ENCODE data around the gene TMEM8B. TPM values are rescaled to one million over a fixed set of nuclear protein-coding genes. Genes with fewer than 3 reads are reported as not detected.

The TMEM8B gene
- polyA plus RNA-seq, 1 donor from 2014 or later: 12.7 TPM

GRCh38 chr9:35790025-35790384, 39.0 kb upstream of the TMEM8B start:
- Histone ChIP-seq H3K4me3 (ENCODE audit: low read length) (no peak overlapping the region), H3K9me3 (ENCODE audit: low read length) (no peaks in the 10 kb centered on the region), H3F3A (ENCODE audit: insufficient read depth, low read length, poor library complexity, severe bottlenecking) (no peaks in the 10 kb centered on the region), H3K27ac (ENCODE audit: low read length) (no peak overlapping the region), H3K4me2 (ENCODE audit: low read length) (no peak overlapping the region), H3K79me2 (replicated peaks; ENCODE audit: insufficient read depth, low read length) (no peaks in the 10 kb centered on the region), H3K9me2 (ENCODE audit: insufficient read depth, low read length) (no peaks in the 10 kb centered on the region), H3K9ac (ENCODE audit: low read length) (peak overlapping the region; percentile 37), H3K36me3 (ENCODE audit: insufficient read depth, low read length) (no peaks in the 10 kb centered on the region), H4K20me1 (ENCODE audit: insufficient read depth) (no peaks in the 10 kb centered on the region), H2AFZ (ENCODE audit: low read depth, low read length) (peak overlapping the region; percentile 22), H3K27me3 (ENCODE audit: insufficient read depth, low read depth, low read length) (no peaks in the 10 kb centered on the region)
- TF ChIP-seq, protein P1, sequence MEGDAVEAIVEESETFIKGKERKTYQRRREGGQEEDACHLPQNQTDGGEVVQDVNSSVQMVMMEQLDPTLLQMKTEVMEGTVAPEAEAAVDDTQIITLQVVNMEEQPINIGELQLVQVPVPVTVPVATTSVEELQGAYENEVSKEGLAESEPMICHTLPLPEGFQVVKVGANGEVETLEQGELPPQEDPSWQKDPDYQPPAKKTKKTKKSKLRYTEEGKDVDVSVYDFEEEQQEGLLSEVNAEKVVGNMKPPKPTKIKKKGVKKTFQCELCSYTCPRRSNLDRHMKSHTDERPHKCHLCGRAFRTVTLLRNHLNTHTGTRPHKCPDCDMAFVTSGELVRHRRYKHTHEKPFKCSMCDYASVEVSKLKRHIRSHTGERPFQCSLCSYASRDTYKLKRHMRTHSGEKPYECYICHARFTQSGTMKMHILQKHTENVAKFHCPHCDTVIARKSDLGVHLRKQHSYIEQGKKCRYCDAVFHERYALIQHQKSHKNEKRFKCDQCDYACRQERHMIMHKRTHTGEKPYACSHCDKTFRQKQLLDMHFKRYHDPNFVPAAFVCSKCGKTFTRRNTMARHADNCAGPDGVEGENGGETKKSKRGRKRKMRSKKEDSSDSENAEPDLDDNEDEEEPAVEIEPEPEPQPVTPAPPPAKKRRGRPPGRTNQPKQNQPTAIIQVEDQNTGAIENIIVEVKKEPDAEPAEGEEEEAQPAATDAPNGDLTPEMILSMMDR (IDR thresholded peaks at IDR 0.05; ENCODE audit: poor library complexity, severe bottlenecking): no peak
- TF ChIP-seq MXI1 (conservative IDR thresholded peaks at IDR 0.05; ENCODE audit: poor library complexity, severe bottlenecking) (no peak), POLR2AphosphoS5 (IDR thresholded peaks at IDR 0.05) (no peak), REST (IDR thresholded peaks at IDR 0.05; ENCODE audit: borderline replicate concordance) (no peak), EP300 (conservative IDR thresholded peaks at IDR 0.05; ENCODE audit: poor library complexity, severe bottlenecking) (no peak), SMC3 (conservative IDR thresholded peaks at IDR 0.05; ENCODE audit: poor library complexity) (no peak), TAF1 (IDR thresholded peaks at IDR 0.05; ENCODE audit: low read depth) (no peak), RAD21 (conservative IDR thresholded peaks at IDR 0.05) (no peak), EZH2 (IDR thresholded peaks at IDR 0.05; ENCODE audit: borderline replicate concordance, insufficient read depth, low read length, poor library complexity, severe bottlenecking) (no peak)

DNA sequence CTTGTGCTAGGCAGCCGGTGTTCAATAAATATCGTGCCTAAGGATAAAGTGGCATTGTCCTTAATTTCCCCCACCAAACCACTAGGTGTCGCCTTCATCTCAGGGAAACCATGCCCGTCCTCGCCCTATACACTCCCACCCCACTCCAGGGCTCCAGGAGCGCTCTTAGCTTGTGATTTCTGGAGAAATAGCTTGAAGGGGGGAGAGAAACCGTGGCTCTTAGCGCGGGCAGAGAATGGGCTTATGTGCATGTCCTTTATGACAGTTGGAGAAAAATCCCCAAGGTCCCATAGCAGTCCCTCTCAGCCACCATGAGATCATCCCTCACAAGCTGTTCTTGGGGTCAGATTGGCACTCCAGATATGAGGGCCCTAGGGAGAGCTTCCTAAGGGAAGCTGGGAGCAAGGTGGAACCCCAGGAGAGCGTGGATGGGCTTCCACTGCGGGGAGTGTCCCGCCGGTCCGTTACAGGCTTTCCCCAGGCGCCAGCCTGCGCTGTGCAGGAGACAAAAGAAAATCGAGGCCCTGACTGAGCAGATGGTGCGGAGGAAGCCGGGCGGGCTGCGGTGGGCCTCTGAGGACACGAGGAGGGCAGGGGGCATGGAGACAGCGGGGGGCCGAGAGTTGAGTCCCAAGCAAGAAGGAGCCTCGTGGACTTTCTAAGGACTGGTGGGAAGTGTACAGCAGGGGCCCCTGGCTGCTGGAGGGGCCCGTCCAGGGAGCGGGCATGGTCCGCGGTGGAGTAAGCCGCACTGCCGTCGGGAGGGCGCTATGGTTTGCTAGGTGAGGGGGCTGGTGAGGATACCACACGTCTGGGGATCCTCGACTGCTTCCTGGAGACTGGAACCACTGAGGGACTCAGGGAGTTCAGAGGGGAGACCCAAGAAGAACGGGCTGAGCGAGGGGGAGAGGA, 38.4 kb upstream of the TMEM8B start:
- TF ChIP-seq MXI1 (conservative IDR thresholded peaks at IDR 0.05; ENCODE audit: poor library complexity, severe bottlenecking) (peak; percentile 29), TAF1 (IDR thresholded peaks at IDR 0.05; ENCODE audit: low read depth) (no peak), REST (IDR thresholded peaks at IDR 0.05; ENCODE audit: borderline replicate concordance) (no peak), EZH2 (IDR thresholded peaks at IDR 0.05; ENCODE audit: borderline replicate concordance, insufficient read depth, low read length, poor library complexity, severe bottlenecking) (no peak), RAD21 (conservative IDR thresholded peaks at IDR 0.05) (peak; percentile 98), EP300 (conservative IDR thresholded peaks at IDR 0.05; ENCODE audit: poor library complexity, severe bottlenecking) (no peak), POLR2AphosphoS5 (IDR thresholded peaks at IDR 0.05) (no peak), SMC3 (conservative IDR thresholded peaks at IDR 0.05; ENCODE audit: poor library complexity) (peak; percentile 92)
- TF ChIP-seq, protein P1 (IDR thresholded peaks at IDR 0.05; ENCODE audit: poor library complexity, severe bottlenecking): peak; percentile 99
- no peaks in the 10 kb centered on the region for H3K79me2 ChIP-seq (replicated peaks; ENCODE audit: insufficient read depth, low read length)
- no peaks in the 10 kb centered on the region for H3K36me3 ChIP-seq (ENCODE audit: insufficient read depth, low read length)
- no peak overlapping the region for H3K4me3 ChIP-seq (ENCODE audit: low read length)
- H3K9ac ChIP-seq (ENCODE audit: low read length): peak overlapping the region; percentile 37
- H3K4me2 ChIP-seq (ENCODE audit: low read length): no peak overlapping the region
- no peaks in the 10 kb centered on the region for H3K9me3 ChIP-seq (ENCODE audit: low read length)
- no peaks in the 10 kb centered on the region for H4K20me1 ChIP-seq (ENCODE audit: insufficient read depth)
- H3K9me2 ChIP-seq (ENCODE audit: insufficient read depth, low read length): no peaks in the 10 kb centered on the region
- no peak overlapping the region for H3K27ac ChIP-seq (ENCODE audit: low read length)
- H3F3A ChIP-seq (ENCODE audit: insufficient read depth, low read length, poor library complexity, severe bottlenecking): no peaks in the 10 kb centered on the region
- H2AFZ ChIP-seq (ENCODE audit: low read depth, low read length): peak overlapping the region; percentile 22
- no peaks in the 10 kb centered on the region for H3K27me3 ChIP-seq (ENCODE audit: insufficient read depth, low read depth, low read length)
